AG08396 (cell line): ENCODE data around the gene PRIMPOL.
"Not testable (repeated sequence)": the region's sequence is repeated elsewhere in the genome, so short reads cannot be mapped to it uniquely, and the experiment has no call there.

ENCODE experiments used
- DNase-seq: peaks from one replicate; pipeline ENCODE4 v3.0.0; 2012; ENCODE audit warnings: low spot score, mixed read lengths

The PRIMPOL gene

DNA sequence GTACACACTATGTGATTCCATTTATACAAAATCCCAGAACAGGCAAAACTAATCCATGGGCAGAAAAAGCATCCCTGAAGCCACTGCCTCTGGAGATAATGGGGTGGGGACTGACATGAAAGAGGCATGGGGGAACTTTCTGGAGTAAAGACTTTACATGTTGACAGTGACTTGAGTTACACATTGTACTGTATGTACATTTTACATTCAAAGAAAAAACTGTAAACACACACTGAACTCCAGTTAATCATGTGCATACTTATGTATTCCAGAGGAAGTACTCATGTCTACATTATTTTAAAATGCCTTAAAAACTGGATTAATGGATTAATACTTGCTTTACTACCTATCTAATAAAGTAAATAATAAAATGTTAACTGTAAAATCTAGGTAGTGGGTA lies 62.8 kb downstream of the PRIMPOL start:
- no peak for DNase-seq

DNA sequence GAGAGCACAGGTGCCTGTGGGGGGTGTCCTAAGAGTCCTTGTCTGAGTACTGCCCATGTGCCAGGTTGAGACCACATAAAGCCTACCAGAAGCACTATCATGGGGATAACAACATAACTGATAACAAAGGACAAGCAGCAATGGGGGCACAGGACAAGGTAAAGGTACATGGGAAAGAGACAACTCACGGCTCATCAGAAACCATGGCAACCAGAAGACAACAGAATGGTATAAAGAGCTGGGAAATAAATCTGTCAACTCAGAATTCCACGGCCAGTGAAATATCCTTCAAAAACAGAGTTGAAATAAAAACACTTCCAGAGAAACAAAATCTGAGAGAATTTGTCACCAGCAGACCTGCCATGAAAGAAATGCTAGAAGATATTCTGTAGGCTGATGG lies 64.3 kb downstream of the PRIMPOL start:
- no peak for DNase-seq

DNA sequence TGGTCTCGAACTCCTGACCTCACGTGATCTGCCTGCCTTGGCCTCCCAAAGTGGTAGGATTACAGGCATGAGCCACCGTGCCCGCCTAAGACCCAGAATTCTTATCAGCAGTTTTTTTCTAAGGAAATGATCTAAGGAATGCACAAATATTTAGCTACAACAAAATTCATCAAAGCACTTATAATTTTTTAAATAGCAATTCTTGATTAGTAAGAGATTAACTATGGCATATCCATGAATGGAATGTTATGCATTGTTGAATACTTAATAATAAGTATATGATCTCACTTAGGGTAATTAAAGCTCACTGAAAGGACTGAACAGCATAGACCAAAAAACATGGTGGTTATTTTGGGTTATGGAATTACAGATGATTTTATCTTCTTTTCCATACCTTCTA lies 66.0 kb downstream of the PRIMPOL start:
- DNase-seq: no peak

DNA sequence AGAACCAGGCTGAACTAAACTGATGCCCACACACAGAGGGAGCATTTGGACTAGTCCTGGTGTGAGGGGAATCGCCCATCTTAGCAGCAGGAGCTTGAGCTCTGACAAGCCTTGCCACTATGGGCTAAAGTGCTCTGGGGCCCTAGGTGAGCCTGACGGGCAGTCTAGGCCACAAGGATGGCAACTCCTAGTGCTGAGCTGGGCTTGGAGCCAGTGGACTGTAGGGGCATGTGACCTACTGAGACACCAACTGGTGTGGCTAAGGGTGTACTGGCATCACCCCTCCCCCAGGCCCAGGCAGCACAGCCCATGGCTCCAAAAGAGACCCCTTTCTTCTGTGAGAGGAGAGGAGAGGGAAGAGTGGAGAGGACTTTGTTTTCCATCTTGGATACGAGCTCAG lies 69.9 kb downstream of the PRIMPOL start:
- no peak for DNase-seq

DNA sequence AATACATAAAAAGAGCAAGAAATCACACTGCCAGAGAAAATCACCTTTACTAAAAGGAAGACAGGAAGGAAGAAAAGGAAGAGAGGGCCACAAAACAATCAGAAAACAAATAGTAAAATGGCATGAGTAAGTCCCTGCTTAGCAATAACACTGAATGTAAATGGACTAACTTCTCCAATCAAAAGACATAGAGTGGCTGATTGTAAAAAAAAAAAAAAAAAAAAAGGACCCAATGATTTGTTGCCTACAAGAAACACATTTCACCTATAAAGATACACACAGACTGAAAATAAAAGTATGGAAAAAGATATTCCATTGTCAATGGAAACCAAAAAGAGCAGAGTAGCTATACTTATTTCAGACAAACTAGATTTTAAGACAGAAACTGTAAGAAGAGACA lies 71.7 kb downstream of the PRIMPOL start:
- DNase-seq: no peak

DNA sequence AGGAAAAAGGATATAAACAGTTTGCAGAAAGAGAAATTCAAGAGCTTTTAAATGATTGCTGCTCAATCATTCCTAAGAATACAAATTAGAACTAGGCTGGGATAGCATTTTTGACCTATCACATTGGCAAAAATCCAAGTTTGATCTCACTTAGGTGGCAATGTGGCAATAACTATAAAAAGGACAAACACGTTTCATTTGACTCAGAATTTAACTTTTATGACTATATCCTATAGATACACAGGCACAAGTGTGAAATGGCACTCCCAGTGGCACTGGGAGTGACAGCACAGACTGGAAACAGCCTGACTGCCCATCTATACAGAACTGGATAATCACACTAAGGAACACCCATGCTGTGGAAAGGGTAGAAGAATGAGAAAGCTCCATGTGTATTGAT lies 73.3 kb downstream of the PRIMPOL start:
- DNase-seq: no peak

DNA sequence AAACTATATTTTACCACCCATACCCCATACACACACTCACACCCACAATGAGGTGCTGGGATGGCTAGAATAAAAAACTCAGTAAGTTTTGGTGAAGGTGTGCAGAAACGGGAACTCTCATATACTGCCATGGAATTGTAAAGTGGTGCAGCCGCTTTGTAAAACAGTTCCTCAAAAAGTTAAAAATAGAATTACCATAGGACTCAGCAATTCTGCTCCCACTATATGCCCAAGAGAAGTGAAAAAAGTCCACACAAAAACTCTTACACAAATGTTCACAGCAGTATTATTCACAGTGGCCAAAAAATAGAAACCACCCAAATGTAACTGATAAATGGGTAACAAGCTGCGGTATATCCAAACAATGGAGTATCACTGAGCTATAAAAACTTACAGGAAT lies 77.9 kb downstream of the PRIMPOL start:
- DNase-seq: no peak

GRCh38 chr4:184728858-184729257 lies 79.3 kb downstream of the PRIMPOL start:
- DNase-seq: no peak

DNA sequence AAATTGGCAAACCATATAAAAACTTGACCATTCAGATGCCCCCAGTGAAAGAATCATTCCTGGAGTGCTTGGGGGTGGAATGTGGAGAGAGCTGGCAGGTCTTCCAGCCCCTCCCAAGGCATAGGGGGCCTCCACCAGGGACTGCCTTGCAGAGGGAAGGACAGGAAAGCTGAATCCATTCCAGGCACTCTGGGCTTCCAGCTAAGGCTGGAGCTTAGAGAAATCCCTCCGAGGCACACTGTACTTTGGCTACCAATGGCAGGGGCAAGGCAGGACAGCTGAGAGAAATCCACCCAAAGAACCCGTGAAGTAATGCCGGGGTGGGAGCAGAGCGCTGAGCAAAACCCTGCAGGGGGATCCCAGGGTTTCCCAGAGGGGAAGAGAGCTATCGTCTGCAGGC lies 80.4 kb downstream of the PRIMPOL start:
- no peak for DNase-seq

DNA sequence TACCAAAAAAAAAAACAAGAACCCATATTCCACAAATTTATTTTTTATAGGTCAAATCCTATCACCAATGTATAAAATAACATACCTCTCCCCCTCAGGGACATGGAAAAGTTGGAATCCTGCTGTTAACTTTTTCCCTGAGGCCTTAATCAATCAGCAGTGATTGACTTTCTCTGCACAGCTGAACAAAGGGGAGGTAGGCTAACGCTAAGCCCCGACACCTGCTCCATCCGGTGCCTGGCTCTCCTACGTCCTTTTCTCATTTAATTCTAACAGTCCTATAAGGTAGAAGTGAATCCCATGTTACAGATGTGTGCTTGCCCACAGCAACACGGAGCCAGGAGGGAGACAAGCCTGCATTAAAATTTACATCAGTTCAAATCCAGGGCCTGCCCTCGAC lies 81.5 kb downstream of the PRIMPOL start:
- DNase-seq: no peak

- DNase-seq: no peak
These were observed 82.6 kb downstream of the PRIMPOL start for GRCh38 chr4:184732126-184732525.

DNA sequence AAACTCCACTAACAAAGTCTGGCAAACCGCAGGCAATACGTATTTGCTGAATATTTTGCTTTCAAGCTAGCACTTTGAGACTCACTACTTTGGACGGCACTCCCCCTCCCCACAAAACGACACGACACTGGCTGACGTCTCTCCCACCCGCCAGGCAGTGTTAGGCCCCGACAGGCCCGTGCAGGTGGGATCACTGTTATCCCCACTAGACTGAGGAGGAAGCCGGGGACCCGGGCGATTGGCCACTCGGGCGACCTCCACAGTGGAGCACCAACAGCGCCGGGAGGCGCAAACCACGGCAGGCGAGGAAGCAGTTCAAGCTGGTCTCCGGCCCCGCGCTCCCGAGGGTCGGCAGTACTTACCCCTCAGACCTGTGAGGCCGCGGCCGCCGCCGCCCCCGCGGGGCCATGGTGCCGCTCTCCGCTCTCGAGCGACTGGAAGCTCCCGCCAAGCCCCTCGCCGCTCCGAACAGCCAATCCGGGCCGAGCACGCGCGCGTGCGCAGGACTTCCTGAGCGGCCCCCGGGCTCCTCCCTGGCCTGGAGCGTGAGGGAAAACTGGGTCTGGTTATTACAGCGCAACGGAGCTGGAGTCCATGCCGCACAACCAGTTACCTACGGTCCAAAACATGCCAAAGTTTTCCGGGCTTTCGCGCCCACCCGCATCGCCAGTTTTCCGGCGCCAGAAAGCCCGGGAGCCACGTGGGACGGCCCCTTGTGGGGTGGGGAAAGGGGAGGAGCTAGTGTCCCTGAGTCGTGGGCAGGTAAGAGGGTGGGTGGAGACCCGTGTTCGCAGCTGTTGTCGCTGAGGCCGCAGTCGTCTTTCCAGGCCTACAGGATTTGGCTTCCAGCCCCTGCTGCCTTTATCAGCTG lies 84.4 kb downstream of the PRIMPOL start, which contains the start of gene CENPU:
CENPU (minus strand) TSS at position 443 of the 871 bp plus-strand sequence; CDS start at position 409, 34 bp downstream.
- peak; percentile 100 for DNase-seq

GRCh38 chr4:184734758-184735157 lies 85.2 kb downstream of the PRIMPOL start:
- DNase-seq: no peak

- DNase-seq: not testable (repeated sequence)
These were observed 90.0 kb downstream of the PRIMPOL start for GRCh38 chr4:184739575-184739974.

GRCh38 chr4:184740980-184741391 lies 91.4 kb downstream of the PRIMPOL start:
- DNase-seq: no peak

- DNase-seq: not testable (repeated sequence)
These were observed 92.1 kb downstream of the PRIMPOL start for GRCh38 chr4:184741651-184742050.

GRCh38 chr4:184743650-184744049 lies 94.1 kb downstream of the PRIMPOL start:
- no peak for DNase-seq

GRCh38 chr4:184744236-184744635 lies 94.7 kb downstream of the PRIMPOL start:
- DNase-seq: no peak
